K562 (cell line): ENCODE measurements around the gene B4GALNT3.
"Not testable (repeated sequence)": the region's sequence is repeated elsewhere in the genome, so short reads cannot be mapped to it uniquely, and the experiment has no call there.

Experiments
- BRCA1 ChIP-seq, 2 experiments: fragments of 450-650 bp in 1 of 2; sonication (generic) in 1 of 2; formaldehyde crosslinking in 1 of 2; IDR thresholded peaks; 2 replicates each; pipeline versions ENCODE4 v1.5.0 to v1.6.1; 2017 to 2020; ENCODE audit warnings: mild to moderate bottlenecking in 1 of 2, missing genetic modification reagents in 1 of 2
- CHAMP1 ChIP-seq: fragments of 450-650 bp; IDR thresholded peaks from 2 replicates; pipeline ENCODE4 v1.6.1; 2016; ENCODE audit warnings: mild to moderate bottlenecking
- GATAD2B ChIP-seq: fragments of 450-650 bp; IDR thresholded peaks from 2 replicates; pipeline ENCODE4 v1.6.1; 2017; ENCODE audit warnings: mild to moderate bottlenecking, borderline replicate concordance
- GTF2A2 ChIP-seq: IDR thresholded peaks from 2 replicates; pipeline ENCODE4 v1.6.1; 2016; ENCODE audit warnings: mild to moderate bottlenecking, missing genetic modification characterization, missing compliant biosample characterization
- HNRNPK ChIP-seq: fragments of 200-400 bp; formaldehyde crosslinking; IDR thresholded peaks from one replicate; pipeline ENCODE4 v1.6.1; 2018; ENCODE audit warnings: mild to moderate bottlenecking, low read depth, low read length; ENCODE audit not compliant: poor library complexity, severe bottlenecking
- ZBTB1 ChIP-seq: sonication (generic); formaldehyde crosslinking; IDR thresholded peaks from 2 replicates; pipeline ENCODE4 v1.8.1; 2023; ENCODE audit warnings: missing genetic modification reagents, low read depth, mild to moderate bottlenecking, borderline replicate concordance
- ZBTB2 ChIP-seq: fragments of 450-650 bp; IDR thresholded peaks from 2 replicates; pipeline ENCODE4 v1.6.1; 2016; ENCODE audit warnings: antibody characterized with exemption
- ZBTB33 ChIP-seq: sonication (generic); formaldehyde crosslinking; IDR thresholded peaks from 2 replicates; pipeline ENCODE4 v1.8.1; 2023; ENCODE audit warnings: mild to moderate bottlenecking, missing genetic modification reagents

DNA sequence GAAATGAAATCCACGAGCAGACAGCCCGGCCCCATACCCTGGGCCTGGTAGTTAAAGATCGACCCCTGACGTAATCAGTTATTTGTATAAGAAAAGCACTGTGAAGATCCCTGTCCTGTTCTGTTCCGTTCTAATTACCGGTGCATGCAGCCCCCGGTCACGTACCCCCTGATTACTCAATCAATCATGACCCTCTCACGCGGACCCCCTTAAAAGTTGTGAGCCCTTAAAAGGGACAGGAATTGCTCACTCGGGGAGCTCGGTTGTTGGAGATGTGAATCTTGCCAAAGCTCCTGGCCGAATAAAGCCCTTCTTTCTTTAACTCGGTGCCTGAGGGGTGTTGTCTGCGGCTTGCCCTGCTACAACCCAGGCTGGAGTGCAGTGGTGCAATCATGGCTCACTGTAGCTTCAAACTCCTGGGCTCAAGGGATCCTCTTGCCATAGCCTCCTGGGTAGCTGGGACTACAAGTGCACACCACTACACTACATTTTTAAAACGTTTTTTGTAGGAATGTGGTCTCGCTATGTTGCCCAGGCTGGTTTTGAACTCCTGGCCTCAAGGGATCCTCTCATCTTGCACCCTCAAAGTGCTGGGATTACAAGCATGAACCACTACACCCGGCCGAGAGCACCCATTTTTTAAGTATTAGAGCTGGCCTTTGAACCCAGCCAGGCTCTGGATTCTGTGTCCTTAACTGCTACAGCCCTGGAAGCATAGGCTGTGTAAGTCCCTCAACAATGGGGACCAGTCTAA is 118.4 kb downstream of the B4GALNT3 start:
- TF ChIP-seq GTF2A2; CHAMP1; HNRNPK; ZBTB33 (CRISPR knock-in tag); ZBTB2; BRCA1 (IDR thresholded peaks at IDR 0.05); BRCA1 (CRISPR knock-in tag; IDR thresholded peaks at IDR 0.05); ZBTB1 (CRISPR knock-in tag); GATAD2B: not testable (repeated sequence)
